ENCODE data around the gene GRID1.

DNA sequence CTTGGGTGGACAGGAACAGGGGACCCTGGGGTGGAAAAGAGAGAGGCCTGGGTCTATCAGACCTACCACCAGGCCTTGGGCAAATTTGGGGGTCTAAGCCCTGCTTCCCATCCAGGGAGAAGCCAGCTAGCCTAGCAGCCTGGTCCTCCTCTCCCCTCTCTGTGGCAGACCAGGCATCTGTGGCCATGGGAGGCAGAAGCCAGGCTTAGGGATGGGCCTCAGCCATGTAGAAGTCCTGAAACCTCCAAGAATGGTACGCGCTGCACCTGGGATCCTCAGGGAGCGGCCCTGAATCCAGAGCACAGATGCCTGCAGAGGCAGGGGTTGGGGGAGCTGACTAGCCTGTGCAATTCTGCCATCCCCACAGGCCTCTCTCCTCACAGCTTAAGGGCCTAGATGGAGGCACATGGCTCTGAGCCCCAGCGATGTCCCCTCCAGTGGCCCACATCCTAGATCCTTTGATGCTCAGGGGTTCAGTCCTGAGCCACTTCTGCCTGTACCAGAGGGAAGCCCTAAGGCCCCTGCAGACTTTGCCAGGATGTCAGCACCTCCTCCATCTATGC lies 21.2 kb downstream of the GRID1 start:
- TF ChIP-seq CTCF (conservative IDR thresholded peaks at IDR 0.05) = no peak
- no peak for TF ChIP-seq EZH2 (IDR thresholded peaks at IDR 0.05; ENCODE audit: low read depth)
